AG04450 (cell line): ENCODE measurements around the gene NPAS3. TPM values are rescaled to one million over a fixed set of nuclear protein-coding genes. Genes with fewer than 3 reads are reported as not detected.

ENCODE experiments used
- CTCF ChIA-PET: fragments of 300-600, 350-600 bp; formaldehyde crosslinking; extraction: SDS; loops from one replicate; lab custom pipeline; 2022; ENCODE audit warnings: antibody characterized with exemption, inconsistent platforms; lab: Charles Lee
- POLR2A ChIA-PET: fragments of 350-600 bp; formaldehyde crosslinking; extraction: SDS; loops from one replicate; lab custom pipeline; 2021; ENCODE audit warnings: antibody characterized with exemption, inconsistent platforms; lab: Yijun Ruan, JAX
- DNase-seq: peaks from one replicate; pipeline ENCODE4 v3.0.0-alpha.2; 2011; ENCODE audit warnings: low read depth, low spot score
- H3K27ac ChIP-seq: one replicate; pipeline ENCODE4 v1.5.1; 2012; ENCODE audit warnings: low read depth, low read length, control low read depth
- H3K27me3 ChIP-seq: one replicate; pipeline ENCODE4 v1.6.0; 2012; ENCODE audit warnings: low read length; ENCODE audit not compliant: control insufficient read depth, insufficient read depth
- H3K4me3 ChIP-seq: 2 replicates; pipeline ENCODE4 v1.5.1; 2011; ENCODE audit warnings: mild to moderate bottlenecking, low read depth, low read length, control low read depth
- H3K9me3 ChIP-seq: 2 replicates; pipeline ENCODE4 v1.5.1; 2012; ENCODE audit warnings: low read length; ENCODE audit not compliant: control insufficient read depth, insufficient read depth
- CTCF ChIP-seq: IDR thresholded peaks from 2 replicates; pipeline ENCODE4 v1.5.1; 2011; ENCODE audit warnings: low read depth, low read length, control low read depth, inconsistent platforms
- polyA plus RNA-seq: library from polyadenylated mRNA; depleted of rRNA; stranded (reverse); fragments of >200 nt; gene quantifications from 2 replicates; pipeline ENCODE4 v1.2.3, GENCODE V29; 2011

Gene NPAS3
- polyA plus RNA-seq, 1 experiment, result not detected

DNA sequence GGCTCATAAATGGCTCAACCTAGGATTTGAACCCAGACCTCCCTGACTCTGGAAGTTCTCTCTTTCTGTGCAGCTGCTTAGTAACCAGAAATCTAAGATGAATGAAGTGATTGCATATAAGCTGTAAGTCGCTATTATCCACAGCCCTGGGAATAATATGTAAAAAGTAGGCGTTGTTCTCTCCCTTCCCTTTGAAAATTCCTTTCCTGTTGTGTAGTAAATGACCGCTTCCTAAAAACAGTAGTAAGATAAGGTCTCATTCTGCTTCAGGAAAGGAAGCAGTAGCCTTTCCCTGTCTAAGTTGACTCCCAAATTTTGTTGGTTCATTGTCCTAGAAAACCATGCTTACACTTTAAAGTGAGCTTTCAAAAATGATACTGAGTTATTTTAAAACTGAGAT is 593.9 kb downstream of the NPAS3 start:
- CTCF ChIA-PET, result interaction anchor here (1.3 kb wide), 1 partner anchor 261 kb away, joined by 3 read pairs; no protein-coding TSS in a partner anchor
- no peak for TF ChIP-seq CTCF
- Histone ChIP-seq H3K27ac (no peak overlapping the region), H3K27me3 (no peaks in the 10 kb centered on the region), H3K9me3 (no peaks in the 10 kb centered on the region), H3K4me3 (no peak overlapping the region)
- DNase-seq, result no peak
- POLR2A ChIA-PET, result no interaction called here

DNA sequence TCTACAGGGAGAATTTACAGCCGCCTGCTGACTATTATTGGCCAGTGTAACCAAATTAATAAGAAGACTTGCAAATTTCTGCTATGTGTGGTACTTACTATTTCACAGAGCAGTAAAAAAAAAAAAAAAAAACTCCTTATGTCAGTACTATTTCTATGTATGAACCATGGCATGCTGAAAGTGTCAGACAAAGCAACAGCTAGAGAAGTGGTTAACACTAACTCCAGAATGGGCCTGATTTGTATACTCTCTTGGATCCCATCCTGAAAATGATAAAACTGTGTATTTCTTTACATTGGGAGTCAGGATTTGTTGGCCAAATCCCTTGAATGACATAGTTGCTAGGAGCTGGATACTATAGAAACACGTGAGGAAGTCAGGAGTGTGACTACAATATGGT is 595.4 kb downstream of the NPAS3 start:
- CTCF ChIA-PET, result no interaction called here
- Histone ChIP-seq H3K9me3 (no peaks in the 10 kb centered on the region), H3K27ac (no peak overlapping the region), H3K27me3 (no peaks in the 10 kb centered on the region), H3K4me3 (no peak overlapping the region)
- TF ChIP-seq CTCF, result no peak
- DNase-seq, result no peak
- POLR2A ChIA-PET, result no interaction called here

DNA sequence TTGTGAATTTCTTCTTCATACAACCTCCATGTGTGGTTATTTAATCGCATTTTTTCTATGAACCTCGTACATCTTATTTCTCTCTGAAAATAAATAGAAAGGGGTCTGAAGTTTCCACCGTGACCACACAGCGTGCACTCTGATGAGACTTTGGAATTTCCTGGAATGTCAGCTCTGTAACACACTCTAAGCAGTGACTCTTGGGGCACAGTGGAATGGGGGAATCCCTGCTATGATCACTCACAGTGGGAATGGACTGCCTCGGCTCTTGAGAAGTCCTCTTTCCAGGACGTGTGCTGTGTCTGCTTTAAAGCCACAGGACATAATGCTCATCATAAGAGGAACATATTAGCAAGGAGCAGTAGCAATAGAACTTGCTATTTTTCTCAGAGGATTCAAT is 596.0 kb downstream of the NPAS3 start:
- no peak overlapping the region for H3K4me3 ChIP-seq

DNA sequence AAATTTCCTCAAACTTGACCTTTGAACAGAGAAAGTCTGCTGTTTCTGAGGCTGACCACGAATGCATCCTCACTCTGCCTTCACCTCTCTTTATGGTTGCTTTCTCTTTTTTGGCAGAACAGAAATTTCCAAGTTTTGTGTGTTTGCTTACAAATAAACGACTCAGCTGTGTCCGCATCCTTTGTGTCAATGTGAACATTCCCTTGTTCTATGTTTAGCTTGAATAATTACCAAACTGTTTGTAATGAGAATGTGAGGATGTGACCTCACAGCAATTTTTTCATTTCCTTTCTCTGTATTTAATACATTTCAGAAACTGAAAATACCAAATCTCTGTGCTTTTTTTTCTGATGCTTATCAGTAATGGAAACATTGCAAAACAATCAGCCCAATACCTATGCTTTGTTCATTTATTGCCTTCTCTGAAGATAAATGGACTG is 601.3 kb downstream of the NPAS3 start:
- DNase-seq, result no peak
- ChIA-PET CTCF (no interaction called here), POLR2A (no interaction called here)
- Histone ChIP-seq H3K27me3 (no peaks in the 10 kb centered on the region), H3K4me3 (no peak overlapping the region), H3K9me3 (no peaks in the 10 kb centered on the region), H3K27ac (no peak overlapping the region)
- TF ChIP-seq CTCF, result no peak

More for the DNA sequence above, 596.0 kb downstream of the NPAS3 start:
- DNase-seq, result no peak
- ChIA-PET POLR2A (no interaction called here), CTCF (no interaction called here)
- Histone ChIP-seq H3K27me3 (no peaks in the 10 kb centered on the region), H3K27ac (no peak overlapping the region), H3K9me3 (no peaks in the 10 kb centered on the region)
- no peak for TF ChIP-seq CTCF

DNA sequence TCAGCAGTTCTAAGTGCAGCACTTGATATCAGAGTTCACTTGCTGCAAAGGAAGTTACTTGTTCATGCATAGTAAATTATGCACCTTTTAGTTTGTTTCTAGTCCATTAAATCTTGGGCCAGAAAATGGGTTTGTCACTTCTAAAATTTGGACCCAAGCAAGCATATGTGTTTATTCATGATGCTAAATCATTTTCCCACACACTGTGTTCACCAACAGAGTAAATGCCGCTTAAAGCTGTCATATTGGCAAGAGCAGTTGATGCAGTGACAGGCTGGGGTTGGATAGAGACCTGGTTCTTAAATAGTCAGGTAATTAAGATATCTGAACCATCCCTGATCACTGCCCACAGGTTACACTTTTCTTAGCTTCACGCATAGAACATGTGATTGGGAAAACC is 602.5 kb downstream of the NPAS3 start:
- Histone ChIP-seq H3K27ac (no peak overlapping the region), H3K4me3 (no peak overlapping the region), H3K9me3 (no peaks in the 10 kb centered on the region), H3K27me3 (no peaks in the 10 kb centered on the region)
- POLR2A ChIA-PET, result no interaction called here
- DNase-seq, result no peak
- CTCF ChIA-PET, result no interaction called here
- no peak for TF ChIP-seq CTCF
